Fibroblast of pulmonary artery (primary cell): ENCODE measurements around the gene PCDHGA12.
"Not testable (repeated sequence)": the region's sequence is repeated elsewhere in the genome, so short reads cannot be mapped to it uniquely, and the experiment has no call there.

Experiments
- DNase-seq: peaks from one replicate; pipeline ENCODE4 v3.0.0-alpha.2; 2010; ENCODE audit warnings: low read depth
- H3K4me3 ChIP-seq: replicated peaks from 2 replicates; pipeline ENCODE4 v1.5.1; 2011; ENCODE audit warnings: low read depth, mild to moderate bottlenecking, control low read depth, low read length, moderate library complexity
- CTCF ChIP-seq: IDR thresholded peaks from 2 replicates; pipeline ENCODE4 v1.5.1; 2011; ENCODE audit warnings: mild to moderate bottlenecking, control low read depth, low read length, inconsistent platforms; ENCODE audit errors: missing control alignments

The PCDHGA12 gene

GRCh38 chr5:141389153-141390042 is 40.9 kb upstream of the PCDHGA12 start:
- no peak for DNase-seq
- no peak for TF ChIP-seq CTCF
- H3K4me3 ChIP-seq = no peak overlapping the region

GRCh38 chr5:141392429-141393198 is 37.7 kb upstream of the PCDHGA12 start, which contains the start of gene PCDHGA8:
TSS of gene PCDHGA8 (plus strand) at chr5:141392633. CDS start at chr5:141392814, 181 bp downstream.
- no peak within 1 kb of the TSS for H3K4me3 ChIP-seq
- TF ChIP-seq CTCF = peak; percentile 17
- peak; percentile 33 for DNase-seq

- no peak overlapping the region for H3K4me3 ChIP-seq
- DNase-seq = no peak
- TF ChIP-seq CTCF = no peak
Observed at GRCh38 chr5:141393267-141393666, 37.0 kb upstream of the PCDHGA12 start.

GRCh38 chr5:141394401-141395187 is 35.7 kb upstream of the PCDHGA12 start:
- H3K4me3 ChIP-seq, DNase-seq: not testable (repeated sequence)

- peak; percentile 78 for DNase-seq
- H3K4me3 ChIP-seq = peak within 1 kb of the TSS; percentile 50
- TF ChIP-seq CTCF = peak; percentile 64
Observed at GRCh38 chr5:141397756-141398551, 32.4 kb upstream of the PCDHGA12 start, which contains the start of gene PCDHGB5. TSS of gene PCDHGB5 (plus strand) at chr5:141397947. CDS start at chr5:141398128, 181 bp downstream.

- peak overlapping the region; percentile 28 for H3K4me3 ChIP-seq
- no peak for DNase-seq
- TF ChIP-seq CTCF = no peak
Observed at GRCh38 chr5:141398608-141399007, 31.7 kb upstream of the PCDHGA12 start.
